ENCODE results near the gene OSTC. TPM values are rescaled to one million over a fixed set of nuclear protein-coding genes. Genes with fewer than 3 reads are reported as not detected.

The OSTC gene
- total and polyA plus RNA-seq, 12 donors, result 21.8 to 113 (median 27.2) TPM

- intact Hi-C loops (cut with DNase I), result loop anchor here in 5 of 10 donors (10.0 kb wide), 1 partner anchor 720 kb away; no protein-coding TSS in a partner anchor
- ATAC-seq (no peak), DNase-seq (no peak)
- no peaks in the 10 kb centered on the region for H3K36me3 ChIP-seq
- H3K9me3 ChIP-seq, result peaks cover 0 to 3% (median 0%) of the 10 kb centered on the region in 11 donors
- 89 to 95% methylated on average over 4 of the region's 4 CpGs for WGBS, 2 donors
- H3K27ac ChIP-seq, result no peak overlapping the region
- H3K4me1 ChIP-seq, result no peaks in the 10 kb centered on the region
- no peak for TF ChIP-seq CTCF (IDR thresholded peaks at IDR 0.05)
- H3K4me3 ChIP-seq, result no peak overlapping the region
- no peaks in the 10 kb centered on the region for H3K27me3 ChIP-seq
Measured at GRCh38 chr4:108685036-108685686, 34.8 kb downstream of the OSTC start.

GRCh38 chr4:108690738-108691137, 40.3 kb downstream of the OSTC start:
- intact Hi-C loops (cut with DNase I), result no loop called here
- ATAC-seq (no peak), DNase-seq (no peak)
- Histone ChIP-seq H3K27ac (no peak overlapping the region), H3K4me3 (no peak overlapping the region), H3K4me1 (no peaks in the 10 kb centered on the region), H3K27me3 (no peaks in the 10 kb centered on the region), H3K36me3 (no peaks in the 10 kb centered on the region), H3K9me3 (peaks cover 0 to 3% (median 0%) of the 10 kb centered on the region in 11 donors)
- no peak for TF ChIP-seq CTCF (IDR thresholded peaks at IDR 0.05)
- WGBS, 2 donors, result 59 to 61% methylated on average over 1 of the region's 1 CpG

- Histone ChIP-seq H3K9me3 (peaks cover 0 to 3% (median 0%) of the 10 kb centered on the region in 11 donors), H3K4me3 (no peak overlapping the region), H3K27me3 (peaks cover 0 to 5% (median 0%) of the 10 kb centered on the region in 7 donors), H3K27ac (no peak overlapping the region), H3K36me3 (no peaks in the 10 kb centered on the region), H3K4me1 (no peaks in the 10 kb centered on the region)
- intact Hi-C loops (cut with DNase I), result no loop called here
- ATAC-seq (no peak), DNase-seq (no peak)
- no peak for TF ChIP-seq CTCF (IDR thresholded peaks at IDR 0.05)
- WGBS, 2 donors, result 85 to 87% methylated on average over 3 of the region's 3 CpGs
Measured at GRCh38 chr4:108693211-108693610, 42.8 kb downstream of the OSTC start.

GRCh38 chr4:108693819-108694218, 43.4 kb downstream of the OSTC start:
- Histone ChIP-seq H3K27ac (no peak overlapping the region), H3K4me1 (no peaks in the 10 kb centered on the region), H3K4me3 (no peak overlapping the region), H3K9me3 (peaks cover 0 to under 1% (median 0%) of the 10 kb centered on the region in 11 donors), H3K27me3 (peaks cover 0 to 5% (median 0%) of the 10 kb centered on the region in 7 donors), H3K36me3 (no peaks in the 10 kb centered on the region)
- intact Hi-C loops (cut with DNase I), result no loop called here
- no peak for DNase-seq
- 91 to 95% methylated on average over 3 of the region's 3 CpGs for WGBS, 2 donors
- no peak for TF ChIP-seq CTCF (IDR thresholded peaks at IDR 0.05)
- no peak for ATAC-seq

Measured in heart right ventricle (tissue), 16 donors.